D721Med (cell line): Measurements from ENCODE around the gene DUSP2.

Source experiments
- DNase-seq: peaks from one replicate; pipeline ENCODE4 v3.0.0; 2011; ENCODE audit warnings: low spot score; ENCODE audit not compliant: insufficient read length
- FAIRE-seq: peaks from 2 replicates; lab custom pipeline; 2011; peaks lifted over from hg19 to GRCh38; lab: Jason Lieb, UNC
- CTCF ChIP-seq: IDR thresholded peaks from 2 replicates; pipeline ENCODE4 v1.5.1; 2012; ENCODE audit warnings: mild to moderate bottlenecking, control low read depth; ENCODE audit not compliant: insufficient read depth; ENCODE audit errors: missing control alignments

The DUSP2 gene

GRCh38 chr2:96124406-96125265 is 20.6 kb downstream of the DUSP2 start:
- FAIRE-seq (no peak), DNase-seq (no peak)
- TF ChIP-seq CTCF: no peak

- FAIRE-seq (no peak), DNase-seq (no peak)
- TF ChIP-seq CTCF: no peak
Observed at GRCh38 chr2:96123936-96124335, 21.3 kb downstream of the DUSP2 start.

- FAIRE-seq (no peak), DNase-seq (no peak)
- TF ChIP-seq CTCF: no peak
Observed at GRCh38 chr2:96123290-96123689, 21.9 kb downstream of the DUSP2 start.

- FAIRE-seq (no peak), DNase-seq (no peak)
- TF ChIP-seq CTCF: no peak
Observed at GRCh38 chr2:96122391-96122790, 22.8 kb downstream of the DUSP2 start.

GRCh38 chr2:96121414-96121813 is 23.8 kb downstream of the DUSP2 start:
- DNase-seq (no peak), FAIRE-seq (no peak)
- no peak for TF ChIP-seq CTCF

- DNase-seq (no peak), FAIRE-seq (no peak)
- TF ChIP-seq CTCF: no peak
Observed at GRCh38 chr2:96120991-96121390, 24.2 kb downstream of the DUSP2 start.

- DNase-seq: no peak
- TF ChIP-seq CTCF: no peak
- FAIRE-seq: no peak
Observed at GRCh38 chr2:96120091-96120720, 25.0 kb downstream of the DUSP2 start.
